GM10266 (cell line): ENCODE measurements around the gene KASH5.

Experiments
- DNase-seq: peaks from one replicate; pipeline ENCODE4 v3.0.0; 2012; ENCODE audit errors: extremely low spot score
- TF ChIP-seq, protein P1 (sequence below): IDR thresholded peaks from 2 replicates; pipeline ENCODE4 v1.5.1; 2012; ENCODE audit warnings: mild to moderate bottlenecking, low read depth; ENCODE audit not compliant: control insufficient read depth, insufficient read depth; ENCODE audit errors: missing control alignments

Gene KASH5

GRCh38 chr19:49434907-49435583 is 47.0 kb downstream of the KASH5 start:
- DNase-seq, result no peak
- TF ChIP-seq, protein P1, sequence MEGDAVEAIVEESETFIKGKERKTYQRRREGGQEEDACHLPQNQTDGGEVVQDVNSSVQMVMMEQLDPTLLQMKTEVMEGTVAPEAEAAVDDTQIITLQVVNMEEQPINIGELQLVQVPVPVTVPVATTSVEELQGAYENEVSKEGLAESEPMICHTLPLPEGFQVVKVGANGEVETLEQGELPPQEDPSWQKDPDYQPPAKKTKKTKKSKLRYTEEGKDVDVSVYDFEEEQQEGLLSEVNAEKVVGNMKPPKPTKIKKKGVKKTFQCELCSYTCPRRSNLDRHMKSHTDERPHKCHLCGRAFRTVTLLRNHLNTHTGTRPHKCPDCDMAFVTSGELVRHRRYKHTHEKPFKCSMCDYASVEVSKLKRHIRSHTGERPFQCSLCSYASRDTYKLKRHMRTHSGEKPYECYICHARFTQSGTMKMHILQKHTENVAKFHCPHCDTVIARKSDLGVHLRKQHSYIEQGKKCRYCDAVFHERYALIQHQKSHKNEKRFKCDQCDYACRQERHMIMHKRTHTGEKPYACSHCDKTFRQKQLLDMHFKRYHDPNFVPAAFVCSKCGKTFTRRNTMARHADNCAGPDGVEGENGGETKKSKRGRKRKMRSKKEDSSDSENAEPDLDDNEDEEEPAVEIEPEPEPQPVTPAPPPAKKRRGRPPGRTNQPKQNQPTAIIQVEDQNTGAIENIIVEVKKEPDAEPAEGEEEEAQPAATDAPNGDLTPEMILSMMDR, result no peak

- TF ChIP-seq, protein P1, result no peak
- DNase-seq, result no peak
Observed at GRCh38 chr19:49435670-49436069, 47.6 kb downstream of the KASH5 start.

- TF ChIP-seq, protein P1, result no peak
- no peak for DNase-seq
Observed at GRCh38 chr19:49436381-49437017, 48.5 kb downstream of the KASH5 start.

DNA sequence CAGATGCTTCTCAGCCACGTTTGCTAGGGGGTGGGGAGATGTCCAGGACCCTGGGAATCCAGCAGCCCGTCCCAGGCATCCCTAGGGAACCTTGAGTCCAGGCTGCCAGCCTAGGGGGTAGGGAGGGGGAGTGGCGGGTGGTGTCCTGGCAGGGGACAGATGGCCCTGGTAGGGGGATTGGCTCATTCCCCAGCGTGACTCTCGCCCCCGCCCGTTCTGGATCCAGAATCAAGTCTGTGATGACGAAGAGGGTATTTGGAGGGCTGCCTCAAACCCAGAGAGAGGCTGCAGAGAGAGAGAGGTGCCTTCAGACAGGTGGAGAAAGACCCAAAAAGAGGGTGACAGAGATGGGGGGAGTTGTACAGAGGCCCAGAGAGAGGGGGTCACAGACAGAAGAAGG is 49.2 kb downstream of the KASH5 start:
- TF ChIP-seq, protein P1, result no peak
- DNase-seq, result no peak

DNA sequence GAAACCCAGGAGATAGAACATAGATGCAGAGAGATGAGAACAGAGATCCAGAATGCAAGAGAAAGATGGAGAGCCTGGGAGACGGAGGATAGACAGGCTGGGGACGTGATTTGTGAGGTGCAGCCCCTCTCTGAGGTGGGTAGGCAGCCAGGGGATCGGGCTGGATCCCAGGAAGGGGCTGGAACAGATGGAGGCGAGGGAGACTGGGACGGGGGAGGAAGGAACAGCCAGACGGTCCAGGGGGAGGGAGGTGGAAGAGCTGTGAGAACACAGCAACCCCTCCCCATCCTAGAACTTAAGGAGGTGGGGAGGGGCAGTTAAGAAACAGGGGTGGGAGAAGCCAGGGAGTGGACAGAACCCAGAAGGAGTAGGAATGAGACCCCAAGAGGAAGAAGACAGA is 50.2 kb downstream of the KASH5 start:
- TF ChIP-seq, protein P1, result no peak
- no peak for DNase-seq

DNA sequence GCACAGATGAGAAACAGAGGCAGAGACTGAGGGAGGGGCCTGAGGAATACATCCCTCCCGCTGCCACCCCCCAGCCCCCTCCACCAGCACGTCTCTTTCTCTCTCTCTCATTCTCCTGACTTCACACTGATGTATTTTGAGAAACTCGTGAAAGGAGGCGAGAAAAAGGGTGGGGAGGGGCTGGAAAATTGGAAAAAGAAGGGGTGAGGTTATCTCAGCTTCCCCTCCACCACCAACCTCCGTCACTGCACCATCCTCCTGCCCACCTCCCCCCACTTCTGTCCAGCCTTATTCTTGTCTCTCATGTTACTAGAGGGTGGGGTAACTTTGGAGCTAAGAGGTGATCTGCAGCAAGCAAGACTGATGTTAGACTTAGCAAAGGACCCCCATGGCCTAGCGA is 51.8 kb downstream of the KASH5 start:
- DNase-seq, result no peak
- TF ChIP-seq, protein P1, result no peak
